AG20443 (cell line): ENCODE measurements around the gene CENPP.

Experiments
- DNase-seq: peaks from one replicate; pipeline ENCODE4 v3.0.0; 2012; ENCODE audit warnings: low spot score, mixed read lengths

CENPP gene

DNA sequence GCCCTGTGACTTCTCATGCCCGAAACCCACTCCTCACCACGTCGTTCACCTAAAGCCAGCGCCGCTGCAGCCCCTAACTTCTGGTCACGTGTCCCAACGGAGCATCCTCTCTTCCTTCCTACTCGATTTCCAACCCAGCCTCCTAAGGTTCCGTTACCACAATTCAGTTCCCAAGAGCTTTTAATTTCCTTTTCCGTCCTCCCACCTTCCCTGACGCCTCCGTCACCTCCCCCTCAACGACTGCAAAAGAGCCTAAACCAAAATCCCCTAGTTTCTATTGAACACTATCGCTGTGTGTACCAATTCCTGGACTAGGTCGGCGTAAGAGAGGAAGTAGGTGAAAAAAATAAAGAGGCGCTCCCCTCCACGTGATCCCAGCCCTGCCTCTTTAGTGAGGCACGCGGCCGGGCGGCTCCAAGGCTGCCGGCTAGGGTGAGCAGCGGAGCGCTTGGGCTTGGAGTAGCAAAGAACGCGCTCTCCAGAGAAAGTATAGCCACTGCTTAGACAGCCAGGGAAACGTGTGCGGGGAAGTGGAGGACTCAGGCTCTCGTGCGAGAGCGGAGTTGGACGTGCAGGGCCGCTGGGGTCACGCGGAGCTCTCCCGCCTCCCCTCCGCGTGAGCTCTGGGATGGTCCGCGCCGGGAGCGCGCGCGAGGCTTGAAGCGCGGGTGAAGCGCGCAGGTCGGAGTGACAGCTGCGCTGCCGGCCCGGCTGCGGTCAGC lies at the start of gene CENPP, which contains the start of gene NOL8:
Gene CENPP (plus strand): TSS at position 685 of the 722 bp plus-strand sequence.
Gene NOL8 (minus strand): TSS at position 82 of the 722 bp plus-strand sequence. CDS start 1,189 bp downstream, outside the sequence.
- DNase-seq: peak; percentile 94

DNA sequence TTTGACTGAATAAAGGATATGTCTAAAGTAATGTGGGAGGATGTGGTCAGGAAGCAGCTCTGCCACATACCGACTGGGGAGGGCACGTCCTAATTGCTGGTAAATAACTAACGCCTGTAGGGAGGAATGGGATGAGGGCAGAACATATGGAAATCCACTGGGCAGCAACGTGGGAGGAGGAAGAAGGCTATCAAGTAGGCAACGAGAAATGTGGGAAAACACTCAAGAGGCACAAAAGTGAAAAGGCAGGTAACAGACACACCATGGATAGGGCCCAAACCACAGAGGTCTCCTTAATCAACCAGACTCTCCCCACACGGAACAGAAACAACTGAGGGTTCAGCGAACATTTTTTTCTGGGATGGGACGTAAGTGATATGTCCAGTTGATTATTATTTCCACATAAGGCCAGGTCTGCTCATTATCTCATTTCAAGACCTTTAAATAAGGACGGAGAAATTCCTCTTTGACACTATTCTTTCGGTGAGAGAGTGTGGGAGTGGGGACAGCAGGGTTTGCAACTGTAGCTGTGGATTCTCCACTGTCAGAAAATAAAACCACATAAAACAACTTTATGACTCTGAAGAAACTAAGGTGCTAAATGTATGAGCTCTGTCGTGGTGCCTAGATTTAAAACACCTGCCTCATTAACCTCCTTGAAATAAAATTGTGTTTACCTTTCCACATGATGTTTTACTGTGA lies 49.3 kb upstream of the CENPP start:
- no peak for DNase-seq

DNA sequence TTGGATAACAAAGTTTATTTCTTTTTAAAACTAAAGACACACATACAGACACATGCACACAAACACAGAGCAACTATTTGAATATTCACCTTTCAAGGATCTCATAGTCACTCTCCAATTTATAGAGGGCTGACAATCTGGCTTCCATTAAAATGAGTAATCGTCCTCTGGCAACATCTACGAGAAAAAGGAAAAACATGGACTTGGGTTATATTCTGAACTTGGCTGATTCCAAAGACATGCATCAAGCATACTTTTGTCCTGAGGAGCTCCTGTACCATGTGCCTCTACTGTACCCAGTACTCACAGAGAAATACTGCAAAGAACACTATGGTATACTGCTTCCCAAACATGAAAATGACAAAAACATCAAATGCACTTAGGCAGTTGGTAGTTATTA lies 47.6 kb upstream of the CENPP start:
- DNase-seq: peak; percentile 59

DNA sequence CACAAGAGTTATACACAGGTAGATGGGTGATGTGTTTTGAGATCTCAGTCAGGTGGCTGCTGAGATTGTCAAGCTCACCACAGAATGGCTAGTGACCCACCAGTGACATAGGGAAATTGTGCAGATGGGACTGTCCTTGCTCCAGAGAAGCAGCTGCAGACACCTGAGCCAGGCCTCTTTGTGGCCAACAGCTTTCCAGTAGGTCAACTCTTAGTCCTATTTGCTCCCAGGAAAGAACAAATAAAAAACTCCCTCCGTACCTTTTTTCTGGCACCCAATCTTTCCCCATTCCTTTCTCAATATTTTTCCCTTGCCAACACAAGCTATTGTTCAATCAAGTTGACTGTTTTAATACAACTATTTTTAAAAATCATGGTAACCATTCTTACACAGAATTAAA lies 46.5 kb upstream of the CENPP start:
- no peak for DNase-seq

DNA sequence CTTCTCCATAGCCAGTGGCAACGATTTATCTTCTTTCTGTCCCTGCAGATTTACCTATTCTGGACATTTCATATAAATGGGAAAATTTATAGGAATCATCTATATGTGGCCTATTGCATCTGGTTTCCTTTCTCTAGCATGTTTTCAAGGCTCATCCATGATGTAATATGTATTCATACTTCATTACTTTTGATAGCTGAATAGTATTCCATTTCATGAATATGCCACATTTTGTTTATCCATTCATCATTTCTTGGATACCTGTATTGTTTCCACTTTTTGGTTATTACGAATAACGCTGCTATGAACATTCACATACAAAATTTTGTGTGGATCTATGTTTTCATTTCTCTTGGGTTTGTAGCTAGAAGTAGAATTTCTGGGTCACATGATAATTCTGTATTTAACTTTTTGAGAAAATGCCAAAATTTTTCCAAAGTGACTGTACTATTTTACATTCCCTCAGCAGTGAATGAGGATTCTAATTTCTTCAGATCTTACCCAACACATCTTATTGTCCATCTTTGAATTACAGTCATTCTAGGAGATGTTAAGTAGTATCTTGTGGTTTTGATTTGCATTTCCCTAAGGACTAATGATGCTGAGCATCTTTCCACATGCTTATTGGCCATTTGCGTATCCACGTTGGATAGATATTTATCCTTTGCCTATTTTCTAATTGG lies 35.9 kb upstream of the CENPP start:
- no peak for DNase-seq

DNA sequence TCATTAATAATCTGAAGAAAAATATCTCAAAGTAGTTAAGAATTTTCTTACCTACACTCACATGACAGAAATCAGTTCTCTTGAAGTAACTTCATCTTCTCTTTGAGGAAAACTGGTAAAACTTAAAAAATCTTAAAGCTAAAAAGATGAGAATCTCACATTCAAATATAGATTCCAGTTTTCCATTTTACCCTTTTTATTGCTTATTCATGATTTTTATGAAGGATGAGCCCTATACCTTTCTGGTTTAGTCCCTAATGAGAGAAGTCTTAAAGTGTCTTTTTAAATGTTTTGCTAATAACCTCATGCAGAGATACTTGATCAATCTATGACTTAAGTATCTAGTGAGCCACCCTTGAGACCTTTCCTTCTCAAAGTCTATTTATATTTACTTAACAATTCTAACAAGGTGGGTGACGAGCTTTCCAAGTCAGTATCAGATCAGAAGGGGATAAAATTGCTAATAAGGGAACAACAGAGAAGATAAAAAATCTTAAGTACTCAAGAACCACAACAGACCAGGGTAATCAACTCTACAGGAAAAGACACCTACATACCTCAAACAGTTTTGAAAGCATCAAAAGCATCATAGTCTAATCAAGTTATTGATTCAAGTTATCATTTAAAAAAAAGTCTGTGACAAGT lies 34.8 kb upstream of the CENPP start:
- DNase-seq: no peak

DNA sequence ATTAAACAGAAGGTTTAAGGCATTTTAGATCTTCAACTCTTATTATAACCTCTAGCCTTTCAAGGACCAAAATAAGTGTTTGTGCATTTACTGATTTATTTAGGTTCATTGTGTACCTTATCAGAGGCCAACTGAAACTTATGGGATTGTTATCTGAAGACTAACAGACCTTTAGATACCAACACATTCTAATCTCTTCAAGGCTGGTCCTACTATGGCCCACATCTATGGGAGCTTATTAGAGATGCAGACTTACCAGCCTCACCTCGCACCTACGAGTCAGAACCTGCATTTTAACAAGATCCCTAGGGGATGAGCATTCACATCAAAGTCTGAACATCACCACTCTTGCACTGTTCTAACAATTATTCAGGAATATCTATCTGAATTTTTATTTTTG lies 34.2 kb upstream of the CENPP start:
- no peak for DNase-seq

DNA sequence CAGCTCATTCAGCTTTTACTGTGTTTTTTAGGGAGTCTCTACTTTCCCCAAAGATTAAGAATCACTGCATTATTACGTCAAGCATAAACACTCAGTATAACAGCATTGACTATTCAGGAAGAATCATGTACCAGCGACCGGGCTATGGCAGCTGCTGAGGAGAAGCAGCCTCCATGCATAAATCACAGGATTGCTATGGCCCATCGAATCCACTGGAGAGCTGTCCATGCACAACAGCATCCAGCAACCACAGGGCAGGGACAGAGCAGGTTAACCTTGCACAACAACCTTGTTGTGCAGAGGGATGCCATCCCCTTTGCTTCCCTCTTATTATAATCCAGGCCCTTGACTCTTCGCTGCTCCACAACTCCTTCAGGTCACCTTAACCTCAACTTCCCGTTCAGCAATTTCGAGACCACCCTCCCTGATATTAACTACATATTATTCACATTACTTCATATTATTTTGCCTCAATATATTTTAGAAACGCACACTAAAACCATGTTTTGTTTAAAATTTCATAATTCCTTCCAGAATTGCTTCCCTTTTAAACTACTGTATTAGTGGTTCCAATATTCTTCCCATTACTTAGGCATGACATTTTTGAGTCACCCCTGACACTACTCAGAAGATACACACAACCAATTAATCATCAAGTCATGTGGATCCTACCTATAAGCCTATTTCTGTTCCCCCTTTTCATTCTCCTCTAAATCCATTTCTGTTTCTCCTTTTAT lies 33.2 kb upstream of the CENPP start:
- no peak for DNase-seq

DNA sequence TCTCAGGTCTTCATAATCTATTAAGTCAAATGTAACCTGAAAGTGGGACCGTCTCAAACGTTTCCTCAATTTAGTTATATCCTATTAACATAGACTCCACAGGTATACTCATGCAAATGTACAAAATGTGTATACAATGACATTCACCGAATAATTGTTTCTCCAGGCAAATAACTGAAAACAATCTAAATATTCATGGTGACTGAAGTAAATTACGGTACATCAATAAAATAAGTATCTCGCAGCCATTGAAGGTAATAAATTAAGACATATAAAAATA lies 32.7 kb upstream of the CENPP start:
- no peak for DNase-seq

DNA sequence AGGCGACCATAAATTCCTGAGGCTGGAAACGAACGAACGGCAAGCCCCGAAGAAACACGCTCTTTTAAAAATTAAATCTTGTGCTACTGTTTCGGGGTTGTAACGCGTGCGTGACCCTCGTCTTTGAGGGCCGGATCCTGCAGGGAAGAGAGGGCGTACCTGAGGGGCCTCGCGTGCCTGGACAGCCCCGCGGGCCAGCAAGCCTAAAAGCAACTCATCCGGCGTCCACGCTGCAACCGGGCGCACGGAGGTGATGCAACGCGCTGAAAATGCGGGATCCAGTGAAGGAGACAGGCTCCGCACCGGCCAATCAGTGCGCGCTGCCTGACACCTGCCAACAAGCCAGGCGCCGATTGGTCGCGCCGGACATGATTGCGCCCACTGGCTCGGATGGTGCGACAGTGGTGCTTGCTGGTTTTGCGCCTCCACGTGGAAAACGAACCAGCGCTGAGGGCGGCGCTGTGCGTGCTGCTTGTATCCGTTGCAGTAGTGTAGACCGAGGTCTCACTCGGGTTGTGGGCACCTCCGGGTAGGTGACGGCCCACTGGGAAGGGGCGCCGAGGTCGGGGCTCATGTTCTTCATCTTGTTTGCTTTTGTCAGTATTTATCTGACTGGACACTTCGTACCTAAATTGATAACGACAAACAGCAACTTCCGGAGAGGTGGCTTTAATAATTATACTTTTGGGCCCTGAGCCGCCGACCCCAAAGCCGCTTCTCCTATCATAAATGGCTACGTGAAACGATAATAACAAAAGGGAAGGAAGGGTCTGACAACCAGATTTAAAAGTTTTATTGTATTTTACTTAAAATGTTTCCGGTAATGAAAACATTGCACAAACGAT lies 32.1 kb upstream of the CENPP start, which contains the start of gene IARS1:
Gene IARS1 (minus strand): TSS at position 246 of the 845 bp plus-strand sequence. CDS start 4,278 bp downstream, outside the sequence.
- peak; percentile 98 for DNase-seq

DNA sequence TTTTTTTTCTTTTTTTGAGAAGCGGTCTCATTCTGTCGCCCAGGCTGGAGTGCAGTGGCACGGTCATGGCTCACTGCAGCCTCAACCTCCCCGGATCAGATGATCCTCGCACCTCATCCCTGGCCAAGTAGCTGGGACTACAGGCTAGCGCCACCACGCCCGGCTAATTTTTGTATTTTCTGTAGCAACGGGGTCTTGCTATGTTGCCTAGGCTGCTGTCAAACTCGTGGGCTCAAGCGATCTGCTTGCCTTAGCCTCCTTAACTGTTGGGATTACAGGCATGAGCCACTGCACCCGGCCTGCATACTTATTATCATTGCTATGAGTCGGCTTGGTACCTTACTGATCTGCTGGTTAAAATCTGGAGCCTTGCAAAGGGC lies 31.5 kb upstream of the CENPP start:
- DNase-seq: peak; percentile 14

DNA sequence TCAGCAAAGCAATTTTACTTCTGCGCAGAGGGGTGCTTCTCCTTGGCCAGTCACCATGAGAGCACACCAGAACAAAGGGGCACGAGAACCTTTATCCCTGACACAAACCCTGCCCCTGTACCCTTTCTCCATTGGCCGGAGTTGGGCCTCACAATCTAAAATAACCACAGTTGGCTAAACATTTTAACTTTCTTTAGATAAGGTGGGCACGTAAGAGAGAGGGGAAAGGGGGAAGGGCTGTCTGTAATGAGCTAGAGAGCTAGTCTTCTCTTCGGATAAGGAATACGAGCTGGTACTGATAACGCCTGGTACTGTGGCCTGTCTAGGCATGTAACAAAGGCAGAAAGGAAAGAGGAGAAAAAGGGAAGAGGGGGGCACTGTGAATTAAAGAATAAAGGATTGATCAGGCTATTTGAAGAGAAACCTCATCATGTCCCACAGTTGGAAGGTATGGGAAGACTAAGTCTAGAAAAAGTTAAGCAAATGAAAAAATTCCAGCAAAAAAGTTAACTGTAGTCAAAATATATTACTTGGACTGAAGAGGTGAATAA lies 30.4 kb upstream of the CENPP start:
- DNase-seq: no peak

DNA sequence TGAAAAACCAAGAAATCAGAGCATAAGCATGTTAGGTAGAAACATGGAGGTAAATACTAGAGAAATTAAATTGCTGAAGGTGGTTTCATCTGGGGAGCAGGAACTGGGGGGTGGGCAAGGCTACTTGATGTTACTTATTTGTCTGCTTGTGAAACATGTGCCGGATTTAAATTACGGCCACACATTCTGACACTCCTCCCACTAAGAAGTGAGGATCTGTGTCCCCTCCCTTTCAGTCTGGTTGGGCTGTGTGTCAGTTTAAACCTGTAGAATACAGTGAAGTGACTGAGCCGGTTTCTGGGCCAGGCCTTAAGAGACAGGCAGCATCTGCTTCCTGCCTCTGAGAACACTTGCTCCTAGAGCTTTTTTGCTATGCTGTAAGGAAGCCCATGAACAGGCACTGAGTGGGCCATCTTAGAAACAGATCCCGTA lies 29.9 kb upstream of the CENPP start:
- DNase-seq: no peak

DNA sequence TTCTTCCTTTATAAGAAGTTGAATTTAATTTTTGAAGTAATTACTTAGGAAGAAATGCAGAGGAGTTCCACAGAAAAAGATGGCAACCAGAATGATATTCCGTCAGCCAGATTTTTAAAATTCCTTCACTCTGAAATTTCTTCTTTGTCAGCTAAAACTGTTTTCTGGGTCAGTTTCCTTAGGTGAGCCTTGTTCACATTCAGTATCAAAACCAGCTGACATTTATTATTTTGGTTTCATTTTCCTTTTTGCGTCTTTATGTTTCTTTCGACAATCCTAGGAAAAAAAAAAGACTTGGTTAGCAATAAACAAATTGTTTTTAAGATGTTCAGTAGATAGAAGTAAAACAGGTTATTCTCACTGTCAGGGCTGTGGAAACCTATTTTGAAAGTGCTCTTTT lies 28.1 kb upstream of the CENPP start:
- DNase-seq: no peak

DNA sequence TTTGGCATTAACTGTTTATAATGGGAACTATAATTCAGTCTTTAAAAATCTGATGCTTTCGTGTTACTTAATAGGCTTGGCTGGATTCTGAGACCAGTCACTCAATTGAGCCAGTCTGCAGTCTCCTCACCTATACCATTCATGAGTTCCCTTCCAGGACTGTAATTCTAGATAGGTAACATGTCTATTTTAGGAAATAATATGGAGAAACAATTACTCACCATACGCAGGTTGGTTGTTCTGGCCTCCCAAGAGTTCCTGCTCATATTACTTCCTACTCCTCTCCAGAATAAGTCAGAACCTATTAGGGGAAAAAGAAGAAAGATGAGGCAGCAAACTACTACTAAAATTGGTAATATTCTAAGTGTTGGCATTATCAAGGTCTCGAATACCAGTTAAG lies 27.7 kb upstream of the CENPP start:
- DNase-seq: no peak

DNA sequence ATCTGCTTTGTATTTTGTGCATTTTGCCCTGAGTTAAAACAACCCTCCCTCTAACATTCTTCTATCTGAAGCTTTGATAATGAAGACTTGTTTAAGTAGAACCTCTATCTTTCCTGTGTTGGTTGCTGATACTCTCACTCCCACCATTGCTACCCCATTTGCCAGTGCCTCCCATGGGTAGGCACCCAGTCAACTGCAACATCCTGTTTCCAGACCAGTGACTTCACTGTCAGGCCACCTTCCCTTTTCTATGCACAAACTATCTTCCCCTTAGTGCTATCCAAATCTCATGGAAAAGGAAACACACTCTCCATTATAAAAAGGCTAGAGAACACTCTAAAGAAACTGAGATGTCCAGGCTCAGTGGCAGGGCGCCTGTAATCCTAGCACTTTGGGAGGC lies 26.6 kb upstream of the CENPP start:
- no peak for DNase-seq

DNA sequence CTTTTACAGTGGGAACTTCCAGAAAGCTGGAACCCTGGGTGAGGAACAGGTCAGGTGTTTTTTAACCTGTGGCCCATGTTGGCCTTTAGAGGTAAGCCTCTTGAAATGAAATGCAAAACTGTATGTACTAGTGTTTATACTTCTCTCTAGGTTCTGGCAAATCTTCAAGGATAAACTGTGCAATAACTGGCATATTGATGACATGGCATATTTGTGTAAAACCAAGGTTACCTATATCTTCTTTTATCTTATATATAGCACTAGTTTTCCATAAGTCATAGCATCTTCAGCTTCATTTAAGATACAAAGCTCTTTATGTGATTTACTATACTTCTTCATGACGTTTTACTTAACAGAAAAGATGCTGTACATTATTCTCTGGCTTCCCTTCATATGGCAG lies 24.8 kb upstream of the CENPP start:
- DNase-seq: no peak

DNA sequence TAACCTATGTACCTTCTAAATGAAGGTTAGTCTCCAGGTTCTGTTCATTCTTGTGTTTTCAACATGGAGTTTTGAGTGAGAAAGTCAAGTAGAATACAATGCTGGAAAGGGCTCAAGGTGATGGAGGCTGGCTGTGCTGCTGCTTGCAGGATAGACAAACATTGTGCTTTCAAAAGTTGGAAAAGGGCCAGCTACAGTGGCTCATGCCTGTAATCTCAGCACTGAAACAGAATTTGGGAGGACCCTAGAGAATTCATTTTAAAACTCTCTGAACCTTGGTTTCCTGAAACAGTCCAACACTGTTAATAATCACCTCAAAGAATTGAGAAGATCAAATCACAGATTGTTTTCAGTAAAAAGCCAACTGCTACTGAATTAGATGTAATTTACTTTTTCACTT lies 16.9 kb upstream of the CENPP start:
- no peak for DNase-seq

DNA sequence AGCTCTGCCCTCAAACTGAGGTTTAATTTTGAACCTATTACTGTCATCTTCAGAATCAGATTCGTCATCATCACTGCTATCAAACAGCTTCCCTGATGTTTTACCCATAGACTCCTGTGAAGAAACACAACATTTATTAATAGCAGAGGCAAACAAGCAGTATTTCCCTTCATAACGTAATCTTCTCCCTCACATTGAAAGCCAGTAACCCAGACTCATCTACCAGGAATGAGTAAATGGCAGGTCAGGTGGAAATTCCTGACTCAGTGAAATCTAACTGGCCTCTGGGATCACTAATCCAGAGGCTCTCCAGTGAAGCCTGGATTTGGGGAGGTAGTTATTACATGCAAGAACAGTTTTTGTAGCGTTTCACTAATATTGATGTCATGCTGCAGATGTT lies 15.2 kb upstream of the CENPP start:
- no peak for DNase-seq

DNA sequence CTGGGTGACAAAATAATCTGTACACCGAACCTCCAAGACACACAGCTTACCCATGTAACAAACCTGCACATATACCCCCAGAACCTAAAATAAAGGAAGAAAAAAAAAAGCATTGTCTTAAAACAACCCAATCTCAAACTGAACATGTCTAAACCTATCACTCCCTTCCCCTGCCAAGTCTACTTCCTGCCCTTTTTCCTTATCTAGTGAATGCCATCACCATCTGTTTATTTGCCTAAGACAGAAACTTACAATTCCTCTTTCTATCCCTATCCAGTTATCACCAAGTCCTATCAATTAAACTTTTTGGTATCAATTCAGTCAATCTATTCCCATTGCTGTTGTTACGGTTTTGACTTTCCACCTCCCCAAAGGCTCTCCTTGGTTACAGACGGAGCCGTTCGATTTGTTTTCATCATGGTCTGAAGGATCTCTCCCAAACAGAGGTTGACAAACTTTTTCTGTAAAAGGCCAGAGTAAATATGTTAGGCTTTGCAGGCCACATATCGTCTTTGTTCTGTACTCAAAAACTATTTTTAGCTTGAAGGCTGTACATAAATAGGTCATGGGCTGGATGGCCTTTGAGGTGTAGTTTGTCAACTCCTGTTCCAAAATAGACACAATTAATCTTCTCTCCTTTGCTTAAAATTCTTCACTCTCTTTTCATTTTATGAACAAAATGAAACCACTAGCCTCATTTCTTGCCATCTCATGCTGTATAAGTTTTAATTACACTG lies 12.7 kb upstream of the CENPP start:
- no peak for DNase-seq
